HG02852 (cell line): ENCODE results near the gene TIMM44.

Experiments used
- ATAC-seq: cut with Tn5 transposase; IDR thresholded peaks from one replicate; pipeline ENCODE4 v1.9.1; 2021; ENCODE audit warnings: mild to moderate bottlenecking, moderate library complexity; ENCODE audit not compliant: unreplicated experiment

Gene TIMM44

GRCh38 chr19:7915250-7916102, 28.0 kb downstream of the TIMM44 start:
- no peak for ATAC-seq

- no peak for ATAC-seq
Observed at GRCh38 chr19:7914598-7915045, 28.8 kb downstream of the TIMM44 start, which contains the start of gene TGFBR3L. Gene TGFBR3L (plus strand): TSS chr19:7914830.

GRCh38 chr19:7914099-7914498, 29.4 kb downstream of the TIMM44 start:
- no peak for ATAC-seq

- no peak for ATAC-seq
Observed at GRCh38 chr19:7913652-7914051, 29.8 kb downstream of the TIMM44 start.

- no peak for ATAC-seq
Observed at GRCh38 chr19:7912697-7913564, 30.5 kb downstream of the TIMM44 start.

DNA sequence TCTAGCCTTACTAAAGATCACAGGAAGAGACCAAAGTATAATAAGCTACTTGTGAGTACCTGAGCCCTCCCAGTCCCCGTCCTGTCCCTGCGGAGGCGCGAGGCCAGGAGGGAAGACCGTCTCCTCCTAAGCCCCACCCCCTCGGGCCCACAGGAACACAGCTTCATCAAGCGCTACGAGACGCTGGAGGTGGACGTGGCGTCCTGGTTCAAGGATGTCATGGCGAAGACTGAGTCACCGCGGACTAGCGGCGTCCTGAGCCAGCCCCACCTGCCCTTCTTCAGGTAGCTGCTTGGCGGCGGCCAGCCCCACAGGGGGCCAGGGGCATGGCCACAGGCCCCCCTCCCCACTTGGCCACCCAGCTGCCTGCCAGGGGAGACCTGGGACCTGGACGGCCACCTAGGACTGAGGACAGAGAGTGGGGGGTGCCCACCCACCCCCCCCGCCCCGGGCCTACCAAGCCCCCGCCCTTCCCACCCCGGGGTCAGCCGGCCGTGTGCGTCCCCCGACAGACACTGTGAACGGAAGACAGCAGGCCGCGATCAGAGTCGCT, 31.2 kb downstream of the TIMM44 start:
- ATAC-seq, result no peak

DNA sequence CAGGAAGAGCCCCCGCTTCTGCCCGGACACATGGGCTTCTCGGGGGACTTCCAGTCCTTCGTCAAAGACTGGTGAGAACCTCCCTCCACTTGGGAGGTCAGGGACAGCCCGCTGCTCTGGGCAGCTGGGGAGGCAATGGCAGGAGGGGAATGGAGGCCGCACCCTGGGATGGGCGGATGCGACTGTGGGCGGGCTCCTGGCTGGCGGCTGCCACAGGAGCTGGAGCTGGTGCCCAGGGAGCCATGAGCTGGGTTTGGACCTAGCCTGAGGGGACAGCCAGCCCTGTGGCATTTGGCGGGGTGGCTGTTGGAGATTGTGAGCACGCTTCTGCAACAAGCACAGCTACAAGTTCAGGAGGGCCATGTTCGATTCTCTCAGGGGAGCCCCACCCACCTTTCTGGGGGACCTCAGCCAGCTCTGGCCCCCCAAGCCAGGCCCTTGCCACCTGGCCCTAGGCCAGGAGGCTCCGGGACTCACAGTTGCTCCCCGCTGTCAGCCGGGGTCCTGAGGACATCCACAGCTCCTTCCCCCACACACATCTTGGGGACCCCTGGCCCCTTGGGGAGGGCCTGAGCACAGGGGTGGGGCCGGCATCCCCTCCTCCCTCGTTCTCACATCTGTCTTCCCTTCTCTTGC, 31.8 kb downstream of the TIMM44 start:
- no peak for ATAC-seq

DNA sequence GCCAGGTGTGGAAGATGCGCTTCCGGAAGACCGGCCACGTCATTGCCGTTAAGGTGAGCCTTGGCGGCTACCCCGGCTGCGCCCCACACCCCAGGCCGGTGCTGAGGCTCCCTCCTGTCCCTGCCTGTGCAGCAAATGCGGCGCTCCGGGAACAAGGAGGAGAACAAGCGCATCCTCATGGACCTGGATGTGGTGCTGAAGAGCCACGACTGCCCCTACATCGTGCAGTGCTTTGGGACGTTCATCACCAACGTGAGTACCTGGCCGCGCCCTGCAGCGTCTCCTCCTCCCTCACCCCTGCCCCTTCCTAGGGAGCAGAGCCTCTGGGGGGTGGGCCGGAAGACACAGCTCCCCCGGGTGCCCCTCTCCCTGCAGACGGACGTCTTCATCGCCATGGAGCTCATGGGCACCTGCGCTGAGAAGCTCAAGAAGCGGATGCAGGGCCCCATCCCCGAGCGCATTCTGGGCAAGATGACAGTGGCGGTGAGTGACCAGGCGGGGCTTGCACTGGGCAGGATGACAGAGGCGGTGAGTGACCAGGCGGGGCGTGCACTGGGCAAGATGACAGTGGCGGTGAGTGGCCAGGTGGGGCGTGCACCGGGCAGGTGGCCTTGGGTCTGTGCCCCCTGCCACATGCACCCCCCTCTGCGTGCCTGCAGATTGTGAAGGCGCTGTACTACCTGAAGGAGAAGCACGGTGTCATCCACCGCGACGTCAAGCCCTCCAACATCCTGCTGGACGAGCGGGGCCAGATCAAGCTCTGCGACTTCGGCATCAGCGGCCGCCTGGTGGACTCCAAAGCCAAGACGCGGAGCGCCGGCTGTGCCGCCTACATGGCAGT, 32.9 kb downstream of the TIMM44 start:
- no peak for ATAC-seq

- no peak for ATAC-seq
Observed at GRCh38 chr19:7909471-7910067, 33.9 kb downstream of the TIMM44 start.

GRCh38 chr19:7908742-7909461, 34.6 kb downstream of the TIMM44 start:
- no peak for ATAC-seq

DNA sequence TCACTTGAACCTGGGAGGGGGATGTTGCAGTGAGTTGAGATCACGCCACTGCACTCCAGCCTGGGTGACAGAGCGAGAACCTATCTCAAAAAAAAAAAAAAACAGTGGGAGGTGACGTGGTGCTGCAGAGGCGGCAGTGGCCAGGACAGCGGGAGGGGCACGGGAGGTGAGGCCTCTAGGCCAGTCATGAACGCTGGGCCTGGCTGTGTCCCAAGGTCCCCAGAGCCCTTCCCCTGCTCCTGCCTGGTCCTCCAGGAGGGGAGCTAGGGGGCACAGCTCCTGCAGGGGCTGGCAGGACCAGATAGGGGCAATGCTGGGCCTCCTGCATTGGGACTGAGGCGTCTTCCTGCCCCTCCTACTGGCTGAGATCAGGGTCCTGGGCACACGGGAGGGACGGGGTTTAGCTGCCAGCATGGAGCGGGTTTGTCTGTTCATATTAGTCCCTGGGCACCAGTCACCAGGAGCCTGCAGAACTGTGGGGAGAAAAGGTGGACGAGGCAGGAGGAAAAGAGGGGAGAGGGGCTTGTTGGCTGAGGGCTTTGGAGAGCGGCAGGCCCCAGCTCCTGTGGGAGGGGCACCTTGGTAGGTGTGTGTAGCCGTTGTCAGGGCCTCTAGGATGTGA, 35.3 kb downstream of the TIMM44 start:
- ATAC-seq, result no peak

DNA sequence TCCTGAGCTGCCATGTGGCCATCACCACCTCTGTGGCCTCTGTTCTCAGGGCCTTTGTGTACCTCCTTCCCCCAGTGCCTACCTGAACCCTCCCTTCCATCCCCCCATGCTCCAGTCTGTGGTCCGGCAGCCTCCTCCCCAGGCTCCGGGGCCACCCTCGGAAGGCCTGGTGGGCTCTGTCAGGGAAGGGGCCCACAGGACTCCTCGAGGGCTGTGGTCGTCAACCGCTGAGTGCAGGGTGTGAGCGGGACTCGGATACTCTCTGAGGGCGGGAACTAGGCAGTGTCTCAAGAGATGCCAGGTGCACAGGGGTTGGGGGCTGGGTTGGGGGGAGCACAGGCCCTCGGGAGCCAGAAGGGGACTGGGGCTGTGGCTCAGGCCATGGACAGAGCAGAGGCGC, 35.9 kb downstream of the TIMM44 start:
- ATAC-seq, result no peak

- ATAC-seq, result no peak
Observed at GRCh38 chr19:7907122-7907521, 36.3 kb downstream of the TIMM44 start.

DNA sequence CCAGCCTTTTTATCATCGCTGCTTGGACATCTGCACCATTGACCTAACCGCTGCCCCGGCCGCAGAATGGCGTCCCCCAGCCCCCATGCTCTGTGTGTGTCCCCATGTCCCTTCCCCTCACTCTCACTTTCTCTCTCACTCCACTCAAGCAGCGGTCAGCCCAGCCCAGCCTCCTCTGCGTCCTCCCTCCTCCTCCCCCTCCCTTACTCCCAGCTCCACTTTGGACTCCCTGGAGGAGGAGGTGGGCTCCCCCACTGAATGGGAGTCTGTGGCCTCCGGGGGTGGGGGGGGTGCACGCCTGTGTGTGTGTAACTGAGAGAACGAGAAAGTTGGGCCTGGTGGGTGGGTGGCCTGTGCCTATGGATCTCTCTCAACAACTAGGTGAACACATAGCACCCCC, 37.6 kb downstream of the TIMM44 start:
- no peak for ATAC-seq

GRCh38 chr19:7905268-7905667, 38.2 kb downstream of the TIMM44 start:
- no peak for ATAC-seq

DNA sequence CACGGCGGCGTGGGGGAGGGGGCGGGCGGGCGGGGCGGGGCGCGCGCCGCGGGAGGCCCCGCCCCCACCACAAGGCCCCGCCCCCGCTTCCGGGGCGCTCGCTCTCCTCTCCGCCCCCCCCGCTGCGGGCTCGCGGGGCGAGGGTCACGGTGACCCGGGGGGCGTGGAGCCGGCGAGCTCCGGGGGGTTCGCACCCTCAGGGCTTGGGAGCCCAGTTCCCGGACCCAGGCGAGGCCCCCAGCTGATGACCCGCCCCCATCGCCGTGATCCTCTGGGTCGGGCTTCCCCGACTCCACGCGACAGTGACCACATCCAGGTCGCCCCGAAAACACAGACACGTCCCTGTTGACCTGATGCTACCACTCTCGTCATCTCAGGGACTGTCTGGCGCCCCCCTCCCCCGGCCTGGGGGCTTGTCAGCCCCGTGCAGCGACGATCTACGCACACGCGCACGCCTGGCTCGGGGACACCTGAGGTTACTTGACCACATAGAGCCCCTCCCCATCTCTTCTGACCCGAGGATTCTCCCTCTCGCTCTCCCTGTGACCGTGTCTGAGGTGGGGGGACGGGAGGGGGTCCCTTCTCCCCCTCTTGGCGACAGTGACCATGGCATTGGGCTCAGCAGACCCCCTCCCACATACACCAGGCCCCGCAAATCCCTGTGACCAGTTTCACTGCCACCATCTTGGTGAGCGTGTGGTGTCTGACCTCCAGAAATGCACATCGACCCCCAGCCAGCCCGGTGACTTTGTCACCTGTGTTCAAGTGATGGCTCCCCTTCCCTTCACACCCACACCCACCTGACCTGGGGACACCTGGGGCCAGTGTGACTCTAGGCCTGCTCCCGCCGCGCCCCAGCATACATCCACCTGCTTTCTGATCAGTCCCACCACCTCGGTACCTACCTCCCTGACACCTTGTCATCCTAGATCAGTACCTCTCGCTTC, 39.1 kb downstream of the TIMM44 start:
- peak; percentile 38 for ATAC-seq

DNA sequence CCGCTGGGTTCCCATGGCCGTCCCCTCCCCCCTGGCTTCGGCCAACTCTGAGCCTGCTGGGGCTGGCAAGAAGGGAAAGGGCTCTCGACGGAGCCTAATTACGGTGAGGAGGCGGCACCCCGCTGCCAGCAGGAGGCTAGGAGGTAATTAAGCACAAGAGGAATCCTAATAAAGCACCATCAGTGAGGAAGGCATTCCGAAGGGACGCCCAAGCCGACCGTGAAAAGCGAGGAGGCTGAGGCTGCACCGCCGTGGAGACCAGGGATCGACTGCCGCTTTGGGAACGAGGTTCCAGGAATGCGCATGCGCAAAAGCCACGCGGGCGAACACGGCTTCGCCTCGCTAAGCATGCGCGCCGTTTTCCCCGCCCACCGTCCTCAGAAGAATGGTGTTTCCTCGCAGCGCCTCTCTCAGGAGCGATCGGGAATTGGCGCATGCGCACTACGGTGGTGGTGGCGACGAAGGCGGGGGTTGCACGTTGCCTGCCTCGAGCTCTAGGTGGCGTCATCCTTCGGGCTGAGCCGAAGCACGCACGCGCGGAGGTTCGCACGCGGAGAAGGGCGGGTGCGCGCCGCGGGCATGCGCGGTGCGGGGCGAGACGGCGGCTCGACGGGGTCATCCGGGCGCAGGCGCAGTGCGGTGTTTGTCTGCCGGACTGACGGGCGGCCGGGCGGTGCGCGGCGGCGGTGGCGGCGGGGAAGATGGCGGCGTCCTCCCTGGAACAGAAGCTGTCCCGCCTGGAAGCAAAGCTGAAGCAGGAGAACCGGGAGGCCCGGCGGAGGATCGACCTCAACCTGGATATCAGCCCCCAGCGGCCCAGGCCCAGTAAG, 40.0 kb downstream of the TIMM44 start, which contains the start of gene MAP2K7:
MAP2K7 (plus strand) TSS at position 634 of the 830 bp plus-strand sequence; CDS start at position 702, 68 bp downstream.
- ATAC-seq, result peak; percentile 80
